ENCODE measurements around the gene STOX2.

The STOX2 gene

GRCh38 chr4:183989461-183989860 is 84.4 kb downstream of the STOX2 start:
- Histone ChIP-seq H3K27ac (ENCODE audit: low read length) (no peak overlapping the region), H3K4me3 (ENCODE audit: low read length) (no peak overlapping the region), H3K36me3 (ENCODE audit: insufficient read depth, low read depth, low read length) (no peaks in the 10 kb centered on the region), H3K9ac (ENCODE audit: low read depth, low read length) (no peak overlapping the region), H3K4me1 (ENCODE audit: insufficient read depth, low read length) (peaks cover 28% of the 10 kb centered on the region; the same call in 1 of the 2 replicates), H3K27me3 (ENCODE audit: insufficient read depth, low read length) (peaks cover 28% of the 10 kb centered on the region), H3K9me3 (ENCODE audit: insufficient read depth, low read depth, low read length) (no peaks in the 10 kb centered on the region)

- H3K27me3 ChIP-seq (ENCODE audit: insufficient read depth, low read length): peaks cover 28% of the 10 kb centered on the region
- H3K4me3 ChIP-seq (ENCODE audit: low read length): no peak overlapping the region
- no peak overlapping the region for H3K27ac ChIP-seq (ENCODE audit: low read length)
- no peak overlapping the region for H3K9ac ChIP-seq (ENCODE audit: low read depth, low read length)
- peaks cover 28% of the 10 kb centered on the region; the same call in 1 of the 2 replicates for H3K4me1 ChIP-seq (ENCODE audit: insufficient read depth, low read length)
- no peaks in the 10 kb centered on the region for H3K9me3 ChIP-seq (ENCODE audit: insufficient read depth, low read depth, low read length)
- no peaks in the 10 kb centered on the region for H3K36me3 ChIP-seq (ENCODE audit: insufficient read depth, low read depth, low read length)
These were observed 84.8 kb downstream of the STOX2 start for GRCh38 chr4:183989931-183990330.

- Histone ChIP-seq H3K27ac (ENCODE audit: low read length) (no peak overlapping the region), H3K4me1 (ENCODE audit: insufficient read depth, low read length) (peaks cover 8% of the 10 kb centered on the region), H3K4me3 (ENCODE audit: low read length) (no peak overlapping the region), H3K27me3 (ENCODE audit: insufficient read depth, low read length) (peaks cover 1% of the 10 kb centered on the region), H3K9ac (ENCODE audit: low read depth, low read length) (no peak overlapping the region), H3K36me3 (ENCODE audit: insufficient read depth, low read depth, low read length) (no peaks in the 10 kb centered on the region), H3K9me3 (ENCODE audit: insufficient read depth, low read depth, low read length) (no peaks in the 10 kb centered on the region)
These were observed 88.6 kb downstream of the STOX2 start for GRCh38 chr4:183993676-183994075.

- Histone ChIP-seq H3K27me3 (ENCODE audit: insufficient read depth, low read length) (no peaks in the 10 kb centered on the region), H3K4me1 (ENCODE audit: insufficient read depth, low read length) (peaks cover 6% of the 10 kb centered on the region), H3K9me3 (ENCODE audit: insufficient read depth, low read depth, low read length) (no peaks in the 10 kb centered on the region), H3K27ac (ENCODE audit: low read length) (no peak overlapping the region), H3K9ac (ENCODE audit: low read depth, low read length) (no peak overlapping the region), H3K36me3 (ENCODE audit: insufficient read depth, low read depth, low read length) (no peaks in the 10 kb centered on the region), H3K4me3 (ENCODE audit: low read length) (no peak overlapping the region)
These were observed 90.5 kb downstream of the STOX2 start for GRCh38 chr4:183995570-183995969.

GRCh38 chr4:183996868-183997267 is 91.8 kb downstream of the STOX2 start:
- Histone ChIP-seq H3K27ac (ENCODE audit: low read length) (no peak overlapping the region), H3K4me1 (ENCODE audit: insufficient read depth, low read length) (peaks cover 6% of the 10 kb centered on the region), H3K4me3 (ENCODE audit: low read length) (no peak overlapping the region), H3K9me3 (ENCODE audit: insufficient read depth, low read depth, low read length) (no peaks in the 10 kb centered on the region), H3K9ac (ENCODE audit: low read depth, low read length) (no peak overlapping the region), H3K27me3 (ENCODE audit: insufficient read depth, low read length) (no peaks in the 10 kb centered on the region), H3K36me3 (ENCODE audit: insufficient read depth, low read depth, low read length) (peaks cover 4% of the 10 kb centered on the region; the same call in 1 of the 2 replicates)

GRCh38 chr4:183999435-183999834 is 94.3 kb downstream of the STOX2 start:
- no peak overlapping the region for H3K4me3 ChIP-seq (ENCODE audit: low read length)
- no peak overlapping the region for H3K9ac ChIP-seq (ENCODE audit: low read depth, low read length)
- H3K27me3 ChIP-seq (ENCODE audit: insufficient read depth, low read length): no peaks in the 10 kb centered on the region
- H3K4me1 ChIP-seq (ENCODE audit: insufficient read depth, low read length): peaks cover 6% of the 10 kb centered on the region
- H3K27ac ChIP-seq (ENCODE audit: low read length): no peak overlapping the region
- no peaks in the 10 kb centered on the region for H3K9me3 ChIP-seq (ENCODE audit: insufficient read depth, low read depth, low read length)
- H3K36me3 ChIP-seq (ENCODE audit: insufficient read depth, low read depth, low read length): peaks cover 11% of the 10 kb centered on the region; the same call in 1 of the 2 replicates

- H3K4me1 ChIP-seq (ENCODE audit: insufficient read depth, low read length): no peaks in the 10 kb centered on the region; the same call in none of the 2 replicates
- no peak overlapping the region for H3K27ac ChIP-seq (ENCODE audit: low read length)
- H3K36me3 ChIP-seq (ENCODE audit: insufficient read depth, low read depth, low read length): peaks cover 11% of the 10 kb centered on the region; the same call in 1 of the 2 replicates
- no peak overlapping the region for H3K9ac ChIP-seq (ENCODE audit: low read depth, low read length)
- H3K4me3 ChIP-seq (ENCODE audit: low read length): no peak overlapping the region
- no peaks in the 10 kb centered on the region for H3K27me3 ChIP-seq (ENCODE audit: insufficient read depth, low read length)
- no peaks in the 10 kb centered on the region for H3K9me3 ChIP-seq (ENCODE audit: insufficient read depth, low read depth, low read length)
These were observed 95.6 kb downstream of the STOX2 start for GRCh38 chr4:184000457-184001396.

GRCh38 chr4:184003433-184003832 is 98.3 kb downstream of the STOX2 start:
- Histone ChIP-seq H3K9me3 (ENCODE audit: insufficient read depth, low read depth, low read length) (no peaks in the 10 kb centered on the region), H3K36me3 (ENCODE audit: insufficient read depth, low read depth, low read length) (peaks cover 11% of the 10 kb centered on the region; the same call in 1 of the 2 replicates), H3K9ac (ENCODE audit: low read depth, low read length) (no peak overlapping the region), H3K4me3 (ENCODE audit: low read length) (no peak overlapping the region), H3K27ac (ENCODE audit: low read length) (no peak overlapping the region), H3K4me1 (ENCODE audit: insufficient read depth, low read length) (no peaks in the 10 kb centered on the region), H3K27me3 (ENCODE audit: insufficient read depth, low read length) (no peaks in the 10 kb centered on the region)

- Histone ChIP-seq H3K36me3 (ENCODE audit: insufficient read depth, low read depth, low read length) (peaks cover 26% of the 10 kb centered on the region), H3K27ac (ENCODE audit: low read length) (no peak overlapping the region), H3K9me3 (ENCODE audit: insufficient read depth, low read depth, low read length) (no peaks in the 10 kb centered on the region), H3K4me1 (ENCODE audit: insufficient read depth, low read length) (no peaks in the 10 kb centered on the region), H3K9ac (ENCODE audit: low read depth, low read length) (no peak overlapping the region), H3K27me3 (ENCODE audit: insufficient read depth, low read length) (no peaks in the 10 kb centered on the region), H3K4me3 (ENCODE audit: low read length) (no peak overlapping the region)
These were observed 102.8 kb downstream of the STOX2 start for GRCh38 chr4:184007891-184008290.

- H3K27me3 ChIP-seq (ENCODE audit: insufficient read depth, low read length): no peaks in the 10 kb centered on the region
- H3K9me3 ChIP-seq (ENCODE audit: insufficient read depth, low read depth, low read length): no peaks in the 10 kb centered on the region
- no peak overlapping the region for H3K27ac ChIP-seq (ENCODE audit: low read length)
- no peak overlapping the region for H3K9ac ChIP-seq (ENCODE audit: low read depth, low read length)
- H3K4me1 ChIP-seq (ENCODE audit: insufficient read depth, low read length): no peaks in the 10 kb centered on the region
- no peak overlapping the region for H3K4me3 ChIP-seq (ENCODE audit: low read length)
- H3K36me3 ChIP-seq (ENCODE audit: insufficient read depth, low read depth, low read length): peaks cover 26% of the 10 kb centered on the region
These were observed 105.6 kb downstream of the STOX2 start for GRCh38 chr4:184010696-184011095.

GRCh38 chr4:184011826-184012380 is 106.8 kb downstream of the STOX2 start:
- H3K27me3 ChIP-seq (ENCODE audit: insufficient read depth, low read length): no peaks in the 10 kb centered on the region
- peaks cover 26% of the 10 kb centered on the region for H3K36me3 ChIP-seq (ENCODE audit: insufficient read depth, low read depth, low read length)
- H3K9ac ChIP-seq (ENCODE audit: low read depth, low read length): no peak overlapping the region
- no peaks in the 10 kb centered on the region for H3K4me1 ChIP-seq (ENCODE audit: insufficient read depth, low read length)
- H3K9me3 ChIP-seq (ENCODE audit: insufficient read depth, low read depth, low read length): no peaks in the 10 kb centered on the region
- H3K27ac ChIP-seq (ENCODE audit: low read length): no peak overlapping the region
- H3K4me3 ChIP-seq (ENCODE audit: low read length): no peak overlapping the region

- H3K36me3 ChIP-seq (ENCODE audit: insufficient read depth, low read depth, low read length): peaks cover 26% of the 10 kb centered on the region
- H3K27me3 ChIP-seq (ENCODE audit: insufficient read depth, low read length): no peaks in the 10 kb centered on the region
- no peaks in the 10 kb centered on the region for H3K4me1 ChIP-seq (ENCODE audit: insufficient read depth, low read length)
- H3K27ac ChIP-seq (ENCODE audit: low read length): no peak overlapping the region
- no peaks in the 10 kb centered on the region for H3K9me3 ChIP-seq (ENCODE audit: insufficient read depth, low read depth, low read length)
- no peak overlapping the region for H3K4me3 ChIP-seq (ENCODE audit: low read length)
- H3K9ac ChIP-seq (ENCODE audit: low read depth, low read length): no peak overlapping the region
These were observed 107.8 kb downstream of the STOX2 start for GRCh38 chr4:184012937-184013336.
